Hematopoietic multipotent progenitor cell treated with erythropoietin and hydrocortisone succinate and interleukin-3 and kit ligand, for 15 days (in vitro differentiated cells): ENCODE measurements around the gene P4HA1.

Source experiments
- DNase-seq: peaks from one replicate; pipeline ENCODE4 v3.0.0-alpha.2; 2015; ENCODE audit warnings: low spot score

P4HA1 gene

DNA sequence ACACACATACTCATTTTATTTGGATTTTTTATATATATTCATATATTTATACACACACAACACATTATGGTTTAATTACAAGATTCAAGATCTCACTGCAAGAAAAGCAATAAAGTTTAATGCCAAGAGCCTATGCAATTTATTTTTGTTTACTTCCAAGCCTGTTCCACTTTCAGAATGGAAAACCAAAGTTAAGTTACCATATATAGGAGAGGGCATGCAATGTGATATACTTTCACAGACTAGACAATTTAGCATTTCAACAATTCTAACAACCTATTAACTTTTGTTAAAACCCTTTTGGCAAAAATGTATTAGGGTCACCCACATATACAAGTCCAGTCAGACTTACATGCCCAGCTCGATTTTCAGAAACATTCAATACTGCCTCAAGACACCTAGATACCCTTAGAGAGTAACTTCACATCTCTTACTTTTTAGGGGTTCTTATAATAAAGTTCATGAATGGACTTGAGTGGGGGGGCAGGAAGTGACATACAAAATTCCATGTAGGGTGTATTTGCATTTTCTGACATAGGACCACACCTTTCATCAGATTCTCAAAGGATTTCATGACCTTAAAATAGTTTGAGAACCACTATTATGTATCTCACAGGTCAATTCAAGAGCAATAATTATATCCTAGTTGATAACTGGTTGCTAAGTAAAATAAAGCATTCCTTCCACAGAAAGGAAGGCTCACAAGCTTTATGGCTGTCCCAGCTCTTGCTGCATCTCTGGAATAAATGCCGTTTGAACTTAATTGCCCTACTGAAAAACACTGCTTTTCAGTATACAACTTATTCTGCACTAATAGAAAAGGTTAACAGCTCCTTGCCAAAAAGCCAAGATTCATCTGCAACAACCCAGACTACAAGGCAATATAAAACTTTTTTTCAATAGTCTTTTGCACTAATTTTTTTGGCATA is 2.5 kb downstream of the P4HA1 start:
- DNase-seq = no peak

GRCh38 chr10:73092830-73093229 is 3.8 kb downstream of the P4HA1 start:
- DNase-seq = no peak

- DNase-seq = no peak
These were observed 8.4 kb downstream of the P4HA1 start for GRCh38 chr10:73088304-73088703.

- DNase-seq = no peak
These were observed 9.8 kb downstream of the P4HA1 start for GRCh38 chr10:73086816-73087215.

DNA sequence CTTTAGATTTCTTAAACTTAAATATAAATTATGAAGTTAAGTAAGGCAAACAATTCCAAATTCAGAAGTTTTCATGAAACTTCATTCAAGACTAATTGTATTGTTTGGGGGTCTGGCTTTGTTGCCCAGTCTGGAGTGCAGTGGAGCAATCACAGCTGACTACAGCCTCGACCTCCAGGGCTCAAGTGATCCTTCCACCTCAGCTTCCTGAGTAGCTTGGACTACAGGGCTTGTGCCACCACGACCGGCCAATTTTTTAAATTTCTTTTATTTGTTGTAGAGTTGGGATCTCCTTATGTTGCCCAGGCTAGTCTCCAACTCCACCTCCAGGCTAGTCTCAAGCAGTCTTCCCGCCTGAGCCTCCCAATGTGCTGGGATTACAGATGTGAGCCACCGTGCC is 12.5 kb downstream of the P4HA1 start:
- DNase-seq = no peak

DNA sequence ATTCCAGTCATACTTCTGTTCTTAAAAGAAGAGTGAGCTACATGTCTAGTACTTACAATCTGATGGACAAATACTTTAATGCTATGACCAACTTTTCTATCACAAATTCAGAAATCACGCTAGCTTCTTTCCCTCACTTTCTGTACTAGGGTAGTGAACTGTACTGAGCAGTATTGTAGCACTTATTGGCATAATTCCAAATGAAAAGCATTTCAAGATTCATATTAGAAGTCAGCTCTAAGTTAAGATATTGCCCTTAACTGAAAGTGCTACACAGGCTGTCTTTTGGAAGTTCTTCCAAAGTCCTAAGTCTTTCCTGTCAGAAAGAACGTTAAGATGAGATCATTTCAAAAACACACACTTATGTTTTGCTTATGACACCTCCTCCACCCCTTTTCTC is 13.4 kb downstream of the P4HA1 start:
- no peak for DNase-seq

DNA sequence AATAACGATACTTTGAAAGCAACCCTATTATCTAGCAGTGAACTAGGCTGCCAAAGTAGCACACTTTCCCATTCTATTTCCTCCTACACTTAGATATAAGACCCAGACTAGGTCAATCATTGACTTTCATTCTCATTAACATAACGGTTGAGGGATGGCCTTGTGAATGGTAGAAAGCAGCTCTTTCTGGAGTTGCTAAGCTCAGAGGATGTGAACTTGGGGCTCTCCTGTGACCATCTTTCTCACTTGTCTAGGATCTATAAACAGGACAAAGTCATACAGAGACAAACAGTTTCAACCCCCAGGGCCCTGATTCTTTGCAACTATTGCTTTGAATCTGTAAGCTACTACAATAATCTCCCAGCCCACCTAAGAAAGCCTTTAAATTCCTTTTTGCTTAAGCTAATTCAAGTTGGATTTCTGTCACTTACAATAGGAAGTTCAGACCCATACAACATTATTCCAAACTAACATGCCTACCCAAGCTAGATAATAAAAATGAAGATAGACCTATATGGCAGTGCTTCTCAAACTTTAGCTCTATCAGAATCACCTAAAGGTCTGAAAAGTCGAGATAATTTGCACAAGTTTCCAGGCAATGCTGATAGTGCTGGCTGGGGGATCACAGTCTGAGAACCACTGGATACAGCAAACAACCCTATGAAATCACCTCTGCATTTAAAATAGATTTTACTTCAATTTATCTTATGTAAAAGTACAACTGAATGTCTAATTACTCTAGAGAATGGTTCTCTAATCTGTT is 16.7 kb downstream of the P4HA1 start:
- no peak for DNase-seq

DNA sequence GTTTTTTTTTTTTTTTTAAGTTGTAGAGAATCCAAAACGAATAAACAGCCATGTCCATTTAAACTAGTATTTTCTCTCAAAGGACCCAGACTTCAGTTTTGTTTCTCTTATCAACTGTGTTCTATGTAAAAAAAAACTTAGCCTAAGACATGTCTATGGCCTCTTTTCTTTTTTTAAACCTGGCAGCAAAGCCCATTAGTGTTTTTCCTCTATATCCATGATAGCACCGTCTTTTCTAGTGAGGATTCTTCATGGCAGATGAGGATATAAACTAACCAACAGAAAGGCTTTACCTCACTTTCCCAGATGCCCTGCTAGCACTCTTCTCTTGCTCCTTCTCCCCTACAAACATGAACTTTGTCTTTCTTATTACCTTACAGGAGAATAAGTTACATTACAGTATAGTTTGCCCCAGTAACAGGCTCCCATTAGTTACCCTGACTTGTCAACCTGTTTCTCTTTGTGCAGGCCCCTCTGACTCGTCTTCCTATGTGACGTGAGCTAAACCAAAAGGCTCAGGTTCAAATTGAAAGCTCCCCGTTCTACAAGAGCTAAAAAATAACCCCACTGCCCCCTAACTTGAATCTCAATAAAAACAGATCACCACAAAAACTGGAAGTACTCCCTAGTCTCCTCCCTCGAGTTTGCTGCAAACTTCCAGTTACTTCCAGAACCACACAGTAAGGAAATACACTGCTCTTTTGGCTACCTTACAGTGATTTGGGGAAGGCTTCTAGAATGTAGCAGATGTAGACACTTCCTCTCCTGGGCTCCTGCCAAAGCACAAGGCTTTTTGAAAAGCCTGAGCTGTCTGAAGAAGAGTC is 20.1 kb downstream of the P4HA1 start:
- no peak for DNase-seq

DNA sequence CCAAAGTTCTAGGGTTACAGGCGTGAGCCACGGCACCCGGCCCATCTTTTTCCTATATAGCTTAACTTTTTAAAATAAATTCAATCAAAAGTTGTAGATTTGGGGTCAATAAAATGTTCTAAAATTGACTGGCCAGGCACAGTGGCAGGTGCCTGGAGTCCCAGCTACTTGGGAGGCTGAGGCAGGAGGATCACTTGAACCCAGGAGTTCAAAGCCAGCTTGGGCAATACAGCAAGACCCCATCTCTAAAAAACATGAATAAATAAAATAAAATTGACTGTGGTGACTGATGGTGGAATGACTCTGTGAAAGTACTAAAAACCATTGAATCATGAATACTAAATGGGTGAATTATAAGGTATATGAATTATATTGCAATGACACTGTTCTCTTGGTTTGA is 20.8 kb downstream of the P4HA1 start:
- no peak for DNase-seq

GRCh38 chr10:73073627-73074026 is 23.0 kb downstream of the P4HA1 start:
- no peak for DNase-seq

- no peak for DNase-seq
These were observed 31.2 kb downstream of the P4HA1 start for GRCh38 chr10:73065441-73065840.

DNA sequence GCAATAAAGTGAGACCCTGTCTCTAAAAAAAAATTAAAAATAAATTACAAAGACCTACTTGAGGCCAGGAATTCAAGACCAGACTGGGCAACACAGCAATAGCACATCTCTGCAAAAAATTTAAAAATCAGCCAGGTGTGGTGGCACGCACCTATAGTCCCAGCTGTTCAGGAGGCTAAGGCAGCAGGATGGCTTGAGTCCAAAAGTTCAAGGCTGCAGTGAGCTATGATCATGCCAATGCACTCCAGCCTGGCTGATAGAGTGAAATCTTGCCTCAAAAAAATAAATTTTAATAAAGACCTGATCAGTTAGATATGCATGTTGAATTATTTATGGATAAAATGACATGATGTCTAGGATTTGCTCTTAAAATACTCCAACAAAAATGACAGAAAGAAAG is 34.9 kb downstream of the P4HA1 start:
- DNase-seq = no peak

DNA sequence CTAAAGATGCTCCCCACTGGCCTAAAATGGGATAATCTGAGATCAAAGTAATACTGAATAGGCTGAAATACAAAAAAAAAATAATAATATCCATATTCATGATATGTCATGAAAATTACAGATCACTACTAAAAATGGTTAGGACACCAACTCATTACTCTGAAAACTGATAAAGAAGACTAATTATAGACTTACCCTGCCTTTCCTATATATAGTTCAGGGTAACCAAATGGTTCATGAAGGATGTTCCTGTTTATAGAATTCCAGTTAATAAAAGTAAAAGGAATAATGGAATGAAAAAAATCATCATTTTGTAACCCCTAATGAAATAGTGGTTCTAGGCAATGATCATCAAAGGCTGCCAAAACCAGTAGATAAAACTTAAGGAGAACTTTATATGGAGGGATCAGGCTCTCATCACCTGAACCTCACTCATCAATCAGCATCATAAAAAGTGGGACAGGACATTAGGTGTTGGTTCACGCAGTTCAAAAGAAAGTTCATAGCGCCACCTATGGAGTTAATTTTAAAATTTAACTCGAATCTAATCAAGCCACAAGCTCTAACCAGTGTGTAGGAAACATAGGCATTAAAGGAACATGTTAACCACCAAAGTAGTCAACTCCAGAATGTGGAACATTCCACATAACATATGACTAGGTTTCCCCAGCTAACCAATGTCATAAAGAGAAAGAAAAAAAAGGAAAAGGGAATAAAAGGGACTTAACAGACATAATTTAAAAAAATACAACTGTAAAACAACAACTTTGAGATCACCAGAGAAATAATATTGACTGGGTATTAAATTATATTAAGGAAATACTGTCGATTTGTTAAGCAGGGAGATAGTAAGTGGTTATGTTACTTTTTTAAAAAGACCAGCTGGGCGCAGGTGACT is 35.7 kb downstream of the P4HA1 start:
- DNase-seq = peak; percentile 53

DNA sequence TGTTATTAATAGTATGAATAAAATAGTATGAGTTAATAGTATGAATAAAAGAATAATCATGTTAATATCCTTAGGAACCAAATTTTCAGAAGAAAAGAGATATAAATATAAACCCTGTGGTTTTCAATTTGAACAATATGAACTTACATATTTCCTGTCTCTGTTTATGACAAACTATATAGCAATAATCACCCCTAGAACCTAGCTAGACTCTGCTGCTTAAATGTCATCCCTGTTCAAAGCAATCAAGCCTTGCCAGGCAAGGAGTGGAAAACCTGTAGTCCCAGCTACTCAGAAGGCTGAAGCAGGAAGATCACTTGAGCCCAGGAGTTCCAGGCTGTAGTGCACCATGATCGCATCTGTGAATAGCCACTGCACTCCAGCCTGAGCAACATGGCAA is 36.5 kb downstream of the P4HA1 start:
- no peak for DNase-seq

- no peak for DNase-seq
These were observed 38.5 kb downstream of the P4HA1 start for GRCh38 chr10:73058057-73058591.

- no peak for DNase-seq
These were observed 42.4 kb downstream of the P4HA1 start for GRCh38 chr10:73054286-73054685.

- no peak for DNase-seq
These were observed 43.4 kb downstream of the P4HA1 start for GRCh38 chr10:73053275-73053674.

GRCh38 chr10:73044378-73045285 is 52.0 kb downstream of the P4HA1 start:
- no peak for DNase-seq

GRCh38 chr10:73043766-73044377 is 52.8 kb downstream of the P4HA1 start:
- DNase-seq = no peak

GRCh38 chr10:73043319-73043718 is 53.3 kb downstream of the P4HA1 start:
- no peak for DNase-seq
